Brain microvascular endothelial cell (primary cell): Measurements from ENCODE around the gene SLC22A23.

Experiments used
- DNase-seq: peaks from one replicate; pipeline ENCODE4 v3.0.0-alpha.2; 2020
- H3K27ac ChIP-seq: fragments of 250-450 bp; sonication (Bioruptor Pico); 2 replicates; pipeline ENCODE4 v1.5.1; 2020; ENCODE audit warnings: mild to moderate bottlenecking, moderate library complexity
- H3K27me3 ChIP-seq: fragments of 250-450 bp; sonication (Bioruptor Pico); replicated peaks from 2 replicates; pipeline ENCODE4 v1.5.1; 2020; ENCODE audit warnings: mild to moderate bottlenecking
- H3K36me3 ChIP-seq: fragments of 250-450 bp; sonication (Bioruptor Pico); replicated peaks from 2 replicates; pipeline ENCODE4 v1.5.1; 2020; ENCODE audit warnings: mild to moderate bottlenecking
- H3K4me3 ChIP-seq: 2 replicates; pipeline ENCODE4 v1.5.1; 2011; ENCODE audit warnings: low read depth, mild to moderate bottlenecking, control low read depth, low read length, moderate library complexity
- CTCF ChIP-seq: IDR thresholded peaks from 2 replicates; pipeline ENCODE4 v1.5.1; 2011; ENCODE audit warnings: low read depth, mild to moderate bottlenecking, moderate library complexity, low read length, control low read depth, inconsistent platforms; ENCODE audit errors: missing control alignments
- in situ Hi-C: cut with HindIII; loops from 2 replicates; pipeline ENCODE4 v1.10.0; 2017; ENCODE audit warnings: low sequenced_read_pairs, low pct_ligation_motif_present

Gene SLC22A23

DNA sequence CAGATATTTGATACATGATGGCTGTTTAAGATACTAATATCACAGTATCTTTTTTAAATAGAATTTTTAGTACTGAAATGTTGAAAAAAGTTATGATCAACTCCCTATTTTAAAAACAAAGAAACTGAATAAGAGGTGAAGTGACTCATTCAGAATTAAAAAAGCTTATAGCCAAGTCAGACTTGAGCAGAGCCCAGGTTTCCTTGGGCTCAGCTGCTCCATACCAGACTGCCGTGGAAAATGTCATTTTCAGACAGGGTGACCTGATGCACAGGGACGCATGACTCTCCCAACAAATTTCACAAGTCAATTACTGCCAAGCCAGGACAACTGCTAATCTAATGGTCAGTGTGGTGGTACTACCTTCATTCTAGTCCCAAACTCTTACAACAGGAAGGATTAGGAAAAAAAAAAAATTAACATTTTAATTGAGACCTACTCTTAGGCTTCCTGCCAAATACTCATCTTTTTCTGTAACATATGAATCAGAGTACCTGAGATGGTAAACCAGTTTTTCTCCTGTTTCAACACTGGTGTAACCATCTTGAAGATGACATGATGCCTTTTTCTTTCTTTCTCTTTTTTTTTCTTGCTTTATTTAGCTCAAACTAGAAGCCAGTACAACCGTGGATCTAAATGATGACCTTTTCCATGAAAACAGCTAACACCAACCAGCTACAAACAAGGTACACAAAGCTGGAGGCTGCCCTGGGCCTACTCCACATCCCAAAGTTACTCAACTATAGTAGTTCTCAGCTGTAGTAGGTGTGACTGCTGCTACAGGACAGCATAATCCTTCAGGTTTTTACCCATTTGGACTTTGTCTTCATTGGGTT lies 30.5 kb downstream of the SLC22A23 start:
- in situ Hi-C loops: no loop called here
- Histone ChIP-seq H3K4me3 (no peak overlapping the region), H3K36me3 (no peaks in the 10 kb centered on the region), H3K27ac (no peak overlapping the region), H3K27me3 (no peaks in the 10 kb centered on the region)
- DNase-seq: no peak
- TF ChIP-seq CTCF: no peak

- Histone ChIP-seq H3K27me3 (no peaks in the 10 kb centered on the region), H3K27ac (no peak overlapping the region), H3K36me3 (no peaks in the 10 kb centered on the region), H3K4me3 (no peak overlapping the region)
- in situ Hi-C loops: no loop called here
- no peak for DNase-seq
- TF ChIP-seq CTCF: no peak
Measured at GRCh38 chr6:3425574-3425973, 31.3 kb downstream of the SLC22A23 start.

- no peaks in the 10 kb centered on the region for H3K27me3 ChIP-seq
- in situ Hi-C loops: no loop called here
- H3K4me3 ChIP-seq: no peak overlapping the region
- H3K27ac ChIP-seq: no peak overlapping the region
- H3K36me3 ChIP-seq: no peaks in the 10 kb centered on the region
- DNase-seq: no peak
- no peak for TF ChIP-seq CTCF
Measured at GRCh38 chr6:3424185-3424927, 32.5 kb downstream of the SLC22A23 start.

DNA sequence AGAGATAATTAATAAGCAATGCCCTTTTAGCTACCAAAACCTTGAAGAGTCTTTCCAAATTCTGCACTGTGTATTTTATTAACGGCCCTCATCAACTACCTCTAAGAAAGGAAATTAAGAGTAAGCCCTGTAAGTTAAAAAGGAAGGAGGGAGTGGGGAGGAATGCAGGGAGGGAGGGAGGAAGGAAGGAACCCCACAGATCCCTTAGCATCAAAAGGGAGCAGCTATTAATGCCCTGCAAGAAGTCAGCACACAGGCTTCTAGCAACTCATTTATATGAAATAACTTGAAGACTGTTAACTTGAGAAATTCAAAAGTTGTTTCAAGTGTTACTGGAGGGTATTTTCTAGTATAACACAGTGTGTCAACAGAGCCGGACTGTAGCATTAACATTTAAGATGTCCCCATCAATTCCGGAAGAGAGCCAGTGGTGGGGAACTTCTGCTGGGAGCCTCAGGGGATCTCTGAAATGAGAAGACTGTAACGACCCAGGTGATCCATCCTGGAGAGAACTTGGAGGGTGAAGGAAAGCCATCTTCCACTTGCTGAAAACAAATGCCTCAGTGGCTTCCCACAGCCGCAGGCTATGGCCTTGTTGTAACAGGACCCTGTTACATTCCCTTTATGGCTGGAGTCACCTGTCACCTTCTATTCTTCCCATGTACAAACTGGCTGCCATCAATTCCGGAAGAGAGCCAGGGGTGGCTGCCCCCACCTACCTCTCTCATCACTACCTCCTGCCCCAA lies 33.2 kb downstream of the SLC22A23 start:
- no peak overlapping the region for H3K27ac ChIP-seq
- in situ Hi-C loops: no loop called here
- no peak for DNase-seq
- H3K4me3 ChIP-seq: no peak overlapping the region
- no peaks in the 10 kb centered on the region for H3K36me3 ChIP-seq
- no peaks in the 10 kb centered on the region for H3K27me3 ChIP-seq
- no peak for TF ChIP-seq CTCF

DNA sequence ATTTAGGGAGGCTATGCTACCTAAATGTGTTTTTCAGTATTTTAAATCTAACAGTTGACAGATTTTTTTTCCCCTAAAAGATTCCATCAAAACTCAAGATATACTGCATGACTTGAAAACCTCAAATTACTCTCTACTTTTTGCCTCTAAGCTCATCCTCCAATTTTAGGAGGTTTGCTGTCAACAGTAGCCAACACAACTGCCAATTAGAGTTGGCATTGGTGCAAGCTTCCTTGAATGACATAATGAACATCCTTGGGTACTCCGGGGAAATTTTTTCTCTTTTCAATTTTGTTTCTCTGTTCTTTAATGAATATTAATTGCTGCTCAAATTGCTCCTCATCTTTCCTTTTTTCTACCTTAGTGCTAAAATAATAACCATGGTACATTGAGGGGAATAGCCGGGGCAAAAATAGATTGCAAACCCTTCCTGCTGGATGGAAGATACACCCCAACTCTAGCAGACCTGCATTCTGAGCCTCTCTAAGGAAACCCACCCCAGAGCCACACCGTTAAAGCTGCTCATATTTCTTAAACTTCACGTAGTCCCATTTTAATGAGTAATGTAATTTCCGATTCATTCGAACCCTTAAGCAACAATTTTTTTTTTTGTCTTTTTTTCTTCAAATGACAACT lies 34.3 kb downstream of the SLC22A23 start:
- no peak for DNase-seq
- in situ Hi-C loops: no loop called here

More for the DNA sequence above, 34.3 kb downstream of the SLC22A23 start:
- Histone ChIP-seq H3K36me3 (no peaks in the 10 kb centered on the region), H3K27me3 (no peaks in the 10 kb centered on the region), H3K4me3 (no peak overlapping the region), H3K27ac (peak overlapping the region; percentile 69)
- TF ChIP-seq CTCF: no peak
